Endothelial cell of umbilical vein (primary cell): ENCODE measurements around the gene FATE1. TPM values are rescaled to one million over a fixed set of nuclear protein-coding genes. Genes with fewer than 3 reads are reported as not detected.

Experiments used
- BruUV-seq: library from RNA; stranded (reverse); fragments of 400-500 nt; replicated peaks from 2 replicates; lab custom pipeline; 2021; lab: Mats Ljungman, UMichigan
- CTCF ChIA-PET: fragments of 300-600, 350-600 bp; sonication (Branson Sonifier 250); formaldehyde crosslinking; loops from one replicate; lab custom pipeline; 2021; ENCODE audit warnings: antibody characterized with exemption, inconsistent platforms; lab: Charles Lee
- POLR2A ChIA-PET: fragments of 300-600, 350-600 bp; sonication (Branson Sonifier 250); formaldehyde crosslinking; loops from one replicate; lab custom pipeline; 2021; ENCODE audit warnings: antibody characterized with exemption, inconsistent platforms; lab: Charles Lee
- DNase-seq: peaks from one replicate; pipeline ENCODE4 v3.0.0-alpha.2; 2011; ENCODE audit warnings: low read depth, low spot score
- FAIRE-seq: peaks from 2 replicates; lab custom pipeline; 2011; peaks lifted over from hg19 to GRCh38; lab: Jason Lieb, UNC
- H2AFZ ChIP-seq: 2 replicates; pipeline ENCODE4 v1.6.0; 2012; ENCODE audit warnings: low read depth, low read length, control low read depth, inconsistent platforms
- H3K27ac ChIP-seq: 2 replicates; pipeline ENCODE4 v1.5.1; 2011; ENCODE audit warnings: low read depth, mild to moderate bottlenecking, control low read depth, low read length, moderate library complexity; ENCODE audit not compliant: insufficient read depth
- H3K27me3 ChIP-seq, 2 experiments: 2 replicates each; pipeline versions ENCODE4 v1.6.0 to v1.6.1; 2011; ENCODE audit warnings: low read length in 2 of 2, mixed read lengths in 1 of 2; ENCODE audit not compliant: control insufficient read depth in 2 of 2, insufficient read depth in 2 of 2
- H3K36me3 ChIP-seq, 2 experiments: 2 replicates in 1 of 2; 3 replicates in 1 of 2; pipeline ENCODE4 v1.5.1; 2011; ENCODE audit warnings: low read length in 2 of 2, mild to moderate bottlenecking in 1 of 2, moderate library complexity in 1 of 2; ENCODE audit not compliant: control insufficient read depth in 2 of 2, insufficient read depth in 2 of 2; ENCODE audit errors: extremely low read depth in 1 of 2
- H3K4me1 ChIP-seq: 3 replicates; pipeline ENCODE4 v1.5.1; 2011; ENCODE audit warnings: mild to moderate bottlenecking, low read length; ENCODE audit not compliant: control insufficient read depth, insufficient read depth; ENCODE audit errors: extremely low read depth
- H3K4me2 ChIP-seq: 2 replicates; pipeline ENCODE4 v1.6.1; 2011; ENCODE audit warnings: low read length, control low read depth, mixed read lengths; ENCODE audit not compliant: insufficient read depth
- H3K4me3 ChIP-seq, 3 experiments: fragments of 200-600 bp in 1 of 3; sonication (generic), shearing (Covaris generic) in 1 of 3; replicated peaks in 1 of 3; 2 replicates each; pipeline ENCODE4 v1.5.1; 2011 to 2016; ENCODE audit warnings: control low read depth in 3 of 3, low read length in 3 of 3, mild to moderate bottlenecking in 2 of 3, inconsistent platforms in 1 of 3, low read depth in 1 of 3, moderate library complexity in 1 of 3; ENCODE audit not compliant: insufficient read depth in 1 of 3
- H3K79me2 ChIP-seq: 2 replicates; pipeline ENCODE4 v1.6.0; 2012; ENCODE audit warnings: low read length, inconsistent platforms; ENCODE audit not compliant: control insufficient read depth, insufficient read depth
- H3K9ac ChIP-seq: replicated peaks from 2 replicates; pipeline ENCODE3; 2011; ENCODE audit warnings: low read length, control low read depth; ENCODE audit not compliant: insufficient read depth; ENCODE audit errors: extremely low read depth
- H3K9me1 ChIP-seq: replicated peaks from 3 replicates; pipeline ENCODE4 v1.6.0; 2011; ENCODE audit warnings: mild to moderate bottlenecking, low read length; ENCODE audit not compliant: control insufficient read depth, insufficient read depth; ENCODE audit errors: extremely low read depth
- H3K9me3 ChIP-seq: replicated peaks from 2 replicates; pipeline ENCODE4 v1.5.1; 2012; ENCODE audit warnings: low read length, inconsistent platforms; ENCODE audit not compliant: control insufficient read depth, insufficient read depth
- H4K20me1 ChIP-seq: replicated peaks from 2 replicates; pipeline ENCODE3; 2011; ENCODE audit warnings: mild to moderate bottlenecking, low read length; ENCODE audit not compliant: control insufficient read depth, insufficient read depth; ENCODE audit errors: extremely low read depth
- CTCF ChIP-seq, 2 donors: IDR thresholded peaks; 1 replicate in 1 of 2; 2 replicates in 1 of 2; pipeline ENCODE4 v1.5.1; 2011; ENCODE audit warnings: low read length in 2 of 2, mild to moderate bottlenecking in 2 of 2, moderate library complexity in 2 of 2, control low read depth in 1 of 2, inconsistent platforms in 1 of 2, low read depth in 1 of 2; ENCODE audit not compliant: insufficient read depth in 1 of 2; ENCODE audit errors: extremely low read depth in 1 of 2
- EZH2 ChIP-seq: IDR thresholded peaks from 2 replicates; pipeline ENCODE4 v1.6.1; 2012; ENCODE audit warnings: borderline replicate concordance, low read depth, mild to moderate bottlenecking, moderate library complexity, low read length, inconsistent platforms; ENCODE audit not compliant: severe bottlenecking
- FOS ChIP-seq: IDR thresholded peaks from 2 replicates; pipeline ENCODE4 v1.6.1; 2011; ENCODE audit warnings: mild to moderate bottlenecking, low read length, moderate library complexity, borderline replicate concordance; ENCODE audit not compliant: insufficient read depth
- GATA2 ChIP-seq: IDR thresholded peaks from 2 replicates; pipeline ENCODE4 v1.7.0; 2011; ENCODE audit warnings: low read depth, mild to moderate bottlenecking, moderate library complexity, mixed read lengths, low read length; ENCODE audit not compliant: insufficient read length, insufficient read depth
- JUN ChIP-seq: IDR thresholded peaks from 2 replicates; pipeline ENCODE4 v1.6.1; 2011; ENCODE audit warnings: borderline replicate concordance, low read depth; ENCODE audit not compliant: insufficient read length, insufficient read depth
- MAX ChIP-seq: IDR thresholded peaks from 2 replicates; pipeline ENCODE4 v1.6.1; 2011; ENCODE audit not compliant: insufficient read depth, insufficient read length
- MYC ChIP-seq: IDR thresholded peaks from one replicate; pipeline ENCODE4 v1.6.1; 2011; ENCODE audit warnings: mild to moderate bottlenecking, low read depth, low read length
- POLR2A ChIP-seq: IDR thresholded peaks from 2 replicates; pipeline ENCODE4 v1.6.1; 2012; ENCODE audit warnings: low read depth, mild to moderate bottlenecking, control low read depth, low read length
- POLR2AphosphoS5 ChIP-seq: IDR thresholded peaks from 2 replicates; pipeline ENCODE4 v1.6.1; 2012; ENCODE audit warnings: low read depth, mild to moderate bottlenecking, control low read depth, low read length, moderate library complexity; ENCODE audit not compliant: insufficient read depth
- dilution Hi-C: fragments of 300-500 bp; cut with MboI; formaldehyde crosslinking; loops from one replicate; pipeline ENCODE4 v1.15.0; 2019; ENCODE audit warnings: low sequenced_read_pairs; ENCODE audit not compliant: extremely low pct_ligation_motif_present
- intact Hi-C: fragments of 100-400 bp; cut with micrococcal nuclease; formaldehyde crosslinking; loops from one replicate; pipeline ENCODE4 v1.10.0; 2022
- polyA plus RNA-seq, 4 experiments: library from polyadenylated mRNA; depleted of rRNA in 3 of 4; stranded (reverse) in 3 of 4; unstranded in 1 of 4; fragments of >200 nt; gene quantifications; 2 replicates each; pipeline versions ENCODE4 v1.2.1 to v1.2.3, GENCODE V29; 2011 to 2012; ENCODE audit warnings: missing spikeins in 1 of 4
- total RNA-seq: library from RNA; stranded (reverse); gene quantifications from 2 replicates; pipeline ENCODE4 v1.2.3, GENCODE V29; 2021

FATE1 gene
- total and polyA plus RNA-seq, 2 donors (not counting 3 experiments of a cell fraction or from before 2014, with no cell fraction given): not detected

GRCh38 chrX:151708821-151709220 lies 7.0 kb upstream of the FATE1 start:
- Histone ChIP-seq H3K27me3 (no peaks in the 10 kb centered on the region), H4K20me1 (no peaks in the 10 kb centered on the region), H3K4me3 (no peak overlapping the region), H3K4me1 (no peaks in the 10 kb centered on the region), H3K9me1 (no peaks in the 10 kb centered on the region), H3K36me3 (no peaks in the 10 kb centered on the region), H3K27ac (no peak overlapping the region), H3K9me3 (no peaks in the 10 kb centered on the region), H3K9ac (no peak overlapping the region), H3K79me2 (no peaks in the 10 kb centered on the region), H3K4me2 (no peak overlapping the region), H2AFZ (no peak overlapping the region)
- DNase-seq: no peak
- intact Hi-C loops (no loop called here), dilution Hi-C loops (no loop called here)
- BruUV-seq: no TSS peak
- no peak for FAIRE-seq
- ChIA-PET CTCF (no interaction called here), POLR2A (no interaction called here)
- TF ChIP-seq POLR2A: no peak
- no peak for TF ChIP-seq FOS
- TF ChIP-seq CTCF (IDR thresholded peaks at IDR 0.05; ENCODE audit: extremely low read depth in 1 of 2, insufficient read depth in 1 of 2, low read depth in 1 of 2, low read length in 2 of 2): no peak
- TF ChIP-seq EZH2: no peak
- no peak for TF ChIP-seq MYC
- no peak for TF ChIP-seq GATA2
- no peak for TF ChIP-seq MAX
- TF ChIP-seq POLR2AphosphoS5: no peak
- no peak for TF ChIP-seq JUN
